AG04449 (cell line): ENCODE data around the gene NINJ1.

Experiments used
- CTCF ChIA-PET: fragments of 350-600 bp; formaldehyde crosslinking; extraction: SDS; loops from one replicate; lab custom pipeline; 2021; ENCODE audit warnings: antibody characterized with exemption; lab: Yijun Ruan, JAX
- POLR2A ChIA-PET: fragments of 400-600, 350-600 bp; formaldehyde crosslinking; extraction: SDS; loops from one replicate; lab custom pipeline; 2020; ENCODE audit warnings: antibody characterized with exemption, inconsistent platforms; lab: Yijun Ruan, JAX
- DNase-seq: peaks from one replicate; pipeline ENCODE4 v3.0.0-alpha.2; 2010; ENCODE audit warnings: low read depth, low spot score
- H3K4me3 ChIP-seq: 2 replicates; pipeline ENCODE4 v1.5.1; 2011; ENCODE audit warnings: low read depth, mild to moderate bottlenecking, control low read depth, low read length
- TF ChIP-seq, protein P1 (sequence below): IDR thresholded peaks from one replicate; pipeline ENCODE4 v1.5.1; 2011; ENCODE audit warnings: mild to moderate bottlenecking, moderate library complexity, low read length, control low read depth, inconsistent platforms; ENCODE audit not compliant: insufficient read depth; ENCODE audit errors: missing control alignments

The NINJ1 gene

DNA sequence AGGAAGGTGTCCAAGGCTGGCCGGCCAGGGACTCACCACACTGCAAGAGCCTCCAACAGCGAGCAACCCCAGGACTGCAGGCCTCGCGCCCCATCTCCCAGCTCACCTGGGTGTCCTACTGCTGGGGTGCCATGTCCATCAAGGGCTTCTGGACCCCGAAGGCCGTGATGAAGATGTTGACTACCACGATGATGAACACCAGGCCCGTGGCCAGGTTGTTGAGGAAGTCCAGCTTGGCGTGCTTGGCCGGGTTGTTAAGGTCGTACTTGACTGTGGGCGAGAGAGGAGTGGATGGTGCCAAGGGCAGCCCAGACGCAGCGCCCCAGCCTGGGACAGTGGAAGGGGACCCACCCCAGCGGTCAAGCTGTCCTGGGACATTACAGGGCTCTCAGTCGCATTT is 9.3 kb downstream of the NINJ1 start:
- no peak for DNase-seq
- ChIA-PET POLR2A (no interaction called here), CTCF (interaction anchor here (1.4 to 1.7 kb wide), 2 partner anchors 15 to 16 kb away, joined by 7 read pairs; no protein-coding TSS in a partner anchor)
- no peak overlapping the region for H3K4me3 ChIP-seq
- TF ChIP-seq, protein P1, sequence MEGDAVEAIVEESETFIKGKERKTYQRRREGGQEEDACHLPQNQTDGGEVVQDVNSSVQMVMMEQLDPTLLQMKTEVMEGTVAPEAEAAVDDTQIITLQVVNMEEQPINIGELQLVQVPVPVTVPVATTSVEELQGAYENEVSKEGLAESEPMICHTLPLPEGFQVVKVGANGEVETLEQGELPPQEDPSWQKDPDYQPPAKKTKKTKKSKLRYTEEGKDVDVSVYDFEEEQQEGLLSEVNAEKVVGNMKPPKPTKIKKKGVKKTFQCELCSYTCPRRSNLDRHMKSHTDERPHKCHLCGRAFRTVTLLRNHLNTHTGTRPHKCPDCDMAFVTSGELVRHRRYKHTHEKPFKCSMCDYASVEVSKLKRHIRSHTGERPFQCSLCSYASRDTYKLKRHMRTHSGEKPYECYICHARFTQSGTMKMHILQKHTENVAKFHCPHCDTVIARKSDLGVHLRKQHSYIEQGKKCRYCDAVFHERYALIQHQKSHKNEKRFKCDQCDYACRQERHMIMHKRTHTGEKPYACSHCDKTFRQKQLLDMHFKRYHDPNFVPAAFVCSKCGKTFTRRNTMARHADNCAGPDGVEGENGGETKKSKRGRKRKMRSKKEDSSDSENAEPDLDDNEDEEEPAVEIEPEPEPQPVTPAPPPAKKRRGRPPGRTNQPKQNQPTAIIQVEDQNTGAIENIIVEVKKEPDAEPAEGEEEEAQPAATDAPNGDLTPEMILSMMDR, result no peak

DNA sequence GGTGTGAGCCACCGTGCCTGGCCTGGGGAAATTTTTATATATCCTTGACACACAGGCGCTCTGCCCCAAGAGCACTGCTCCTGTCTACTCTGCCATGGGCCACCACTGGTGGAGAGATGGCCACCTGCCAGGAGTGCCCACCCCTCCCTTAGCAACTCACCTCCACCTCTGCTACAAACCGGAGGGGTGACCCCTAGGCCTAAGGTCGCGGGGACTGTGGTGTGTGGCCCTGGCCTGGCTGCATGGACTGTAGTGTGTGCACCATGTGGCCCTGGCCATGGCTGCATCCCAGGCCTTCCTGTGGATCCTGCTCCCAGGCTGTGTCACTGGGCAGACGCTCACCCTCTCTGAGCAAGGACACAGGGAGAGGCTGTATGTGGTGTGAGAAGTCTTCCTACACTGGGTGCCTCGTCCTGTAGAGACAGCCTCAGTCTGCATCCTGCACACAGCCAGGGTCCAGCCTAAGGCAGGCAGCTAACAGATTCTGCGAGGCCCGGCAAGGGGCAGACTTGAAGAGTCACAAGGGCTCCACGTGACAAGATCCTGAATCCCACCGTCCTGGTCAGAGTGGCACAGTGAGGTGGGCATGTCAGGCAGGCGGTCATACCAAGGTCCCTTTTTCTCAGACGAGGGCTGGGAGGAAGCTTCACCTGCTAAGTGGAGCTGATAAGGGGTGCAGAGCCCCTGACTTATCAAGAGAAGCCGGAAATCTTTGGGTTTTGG is 10.3 kb downstream of the NINJ1 start:
- TF ChIP-seq, protein P1, result no peak
- H3K4me3 ChIP-seq, result no peak overlapping the region
- CTCF ChIA-PET, result interaction anchor here (0.8 to 1.7 kb wide), 2 partner anchors 14 kb away, joined by 3 to 7 read pairs; no protein-coding TSS in a partner anchor
- POLR2A ChIA-PET, result no interaction called here
- DNase-seq, result no peak

DNA sequence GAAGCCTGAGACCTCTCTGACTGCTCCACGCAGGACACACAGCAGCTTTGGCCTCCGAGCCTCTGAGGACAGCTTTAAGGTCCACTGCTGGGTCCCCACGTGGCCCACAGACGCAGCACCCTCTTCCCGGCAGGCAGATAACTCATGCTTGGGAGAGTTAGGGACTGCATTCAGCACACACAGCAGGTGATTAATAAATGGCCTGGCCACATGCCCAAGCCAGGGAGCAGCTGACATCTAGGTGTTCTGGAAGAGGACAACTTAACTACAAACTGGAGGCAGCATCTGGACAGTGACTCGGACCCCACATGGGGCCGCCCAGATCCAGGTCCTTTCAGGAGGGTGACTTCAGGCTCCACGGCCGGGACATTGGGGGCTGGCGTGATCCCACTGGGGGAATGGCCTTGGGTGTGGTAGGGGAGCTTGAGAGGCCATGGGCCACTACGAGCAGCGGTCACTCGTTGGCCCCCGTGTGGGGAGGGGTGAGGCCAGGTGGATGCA is 11.3 kb downstream of the NINJ1 start:
- H3K4me3 ChIP-seq, result no peak overlapping the region
- POLR2A ChIA-PET, result no interaction called here
- TF ChIP-seq, protein P1, result no peak
- no peak for DNase-seq
- CTCF ChIA-PET, result interaction anchor here (0.8 kb wide), 1 partner anchor 13 kb away, joined by 3 read pairs; no protein-coding TSS in a partner anchor

DNA sequence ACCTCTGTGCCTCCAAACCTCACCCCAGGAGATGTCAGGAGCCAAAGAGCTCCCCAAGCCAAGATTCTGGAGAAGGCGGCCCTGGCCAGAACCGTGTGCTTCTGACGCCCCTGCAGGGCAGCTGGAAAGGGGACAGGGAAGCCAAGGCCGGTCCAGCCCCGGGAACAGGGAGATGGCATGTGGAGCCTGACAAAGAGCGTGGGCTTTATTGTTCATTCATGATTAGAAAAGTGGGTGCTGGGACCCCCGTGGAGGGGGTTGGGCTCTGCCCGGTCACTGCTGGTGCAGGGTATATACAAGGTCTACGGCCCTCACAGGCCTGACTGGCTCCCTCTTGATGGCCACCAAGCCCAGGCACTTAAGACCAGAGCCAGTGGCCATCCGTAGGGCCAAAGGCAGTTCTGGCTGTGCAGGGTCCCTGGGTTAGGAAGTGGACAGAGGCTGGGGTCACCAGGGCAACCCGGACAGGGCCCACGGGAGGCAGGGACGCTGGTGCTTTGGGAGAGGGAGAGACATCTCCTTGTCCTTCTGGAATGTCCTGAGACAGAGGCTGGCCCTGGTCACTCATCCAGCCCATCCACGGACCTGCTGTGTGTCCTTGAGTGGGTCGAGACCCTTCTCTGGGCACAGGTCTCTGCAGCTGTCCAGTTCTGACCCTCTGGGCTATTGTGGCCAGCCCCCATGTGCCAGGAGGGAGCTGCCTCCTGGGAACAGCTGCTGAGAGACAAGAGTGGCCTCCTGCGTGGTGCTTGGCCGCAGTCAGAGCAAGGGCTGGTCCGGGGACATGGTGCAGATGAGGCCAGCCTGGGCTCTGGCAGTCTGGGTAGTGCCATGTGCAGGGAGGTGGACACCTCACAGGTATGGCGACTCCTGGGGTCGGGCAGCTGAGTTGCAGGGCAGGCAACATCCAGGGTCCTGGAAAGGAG is 12.5 kb downstream of the NINJ1 start:
- POLR2A ChIA-PET, result interaction anchor here (1.5 kb wide), 1 partner anchor 9 kb away, joined by 3 read pairs; no protein-coding TSS in a partner anchor
- CTCF ChIA-PET, result interaction anchor here (1.2 to 5.0 kb wide), 2 partner anchors 12 to 14 kb away, joined by 3 to 46 read pairs; no protein-coding TSS in a partner anchor
- TF ChIP-seq, protein P1, result no peak
- DNase-seq, result no peak
- H3K4me3 ChIP-seq, result no peak overlapping the region

DNA sequence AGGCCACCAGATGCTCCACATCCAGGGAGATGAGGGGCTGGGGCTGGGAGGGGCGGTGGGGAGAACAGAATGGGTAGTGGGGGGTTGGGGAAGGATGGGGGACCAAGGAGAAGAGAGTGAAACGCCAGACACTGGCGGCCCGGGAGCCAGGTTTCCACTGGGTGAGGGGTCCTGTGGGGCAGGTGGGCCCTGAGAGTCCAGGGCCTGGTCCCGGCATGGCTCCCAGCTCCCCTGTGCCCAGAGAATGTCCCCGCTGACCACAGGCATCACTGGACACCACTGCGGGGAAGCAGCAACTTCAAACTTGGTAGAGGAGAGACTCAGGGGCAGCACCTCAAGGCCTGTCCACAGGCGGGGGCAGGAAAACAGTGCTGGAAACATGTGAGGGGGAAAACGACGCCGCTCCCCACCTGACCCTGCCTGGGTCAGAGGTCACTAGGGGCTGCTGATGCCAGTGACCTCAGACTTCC is 13.2 kb downstream of the NINJ1 start:
- no peak for DNase-seq
- POLR2A ChIA-PET, result interaction anchor here (1.5 kb wide), 1 partner anchor 10 kb away, joined by 3 read pairs; no protein-coding TSS in a partner anchor
- TF ChIP-seq, protein P1, result no peak
- CTCF ChIA-PET, result interaction anchor here (1.2 to 5.0 kb wide), 2 partner anchors 11 to 14 kb away, joined by 3 to 46 read pairs; no protein-coding TSS in a partner anchor
- no peak overlapping the region for H3K4me3 ChIP-seq
